Colonic mucosa (tissue), 4 donors: ENCODE data around the gene CCDC68. TPM values are rescaled to one million over a fixed set of nuclear protein-coding genes. Genes with fewer than 3 reads are reported as not detected.
A peak's percentile ranks its signal among the peaks of the same experiment; 100 is the strongest.

Experiments used
- DNase-seq: peaks from one replicate; pipeline ENCODE4 v3.0.0-alpha.2; 2020
- H3K27ac ChIP-seq: fragments of 200-600 bp; one replicate; pipeline ENCODE4 v1.8.0; 2021
- H3K27me3 ChIP-seq: fragments of 200-600 bp; one replicate; pipeline ENCODE4 v1.8.0; 2021
- H3K36me3 ChIP-seq: fragments of 200-600 bp; one replicate; pipeline ENCODE4 v1.8.0; 2021
- H3K4me1 ChIP-seq: fragments of 200-600 bp; one replicate; pipeline ENCODE4 v1.8.0; 2021; ENCODE audit warnings: mild to moderate bottlenecking
- H3K4me3 ChIP-seq: fragments of 200-600 bp; one replicate; pipeline ENCODE4 v1.8.0; 2021
- H3K9ac ChIP-seq, 2 donors: one replicate each; pipeline ENCODE4 v1.7.0; 2013; ENCODE audit warnings: control low read depth in 2 of 2, low read depth in 2 of 2, low read length in 2 of 2
- H3K9me3 ChIP-seq: fragments of 200-600 bp; one replicate; pipeline ENCODE4 v1.8.0; 2021
- CTCF ChIP-seq: fragments of 200-600 bp; IDR thresholded peaks from one replicate; pipeline ENCODE4 v1.8.0; 2022; ENCODE audit warnings: antibody characterized with exemption, mild to moderate bottlenecking
- intact Hi-C: fragments of 100-400 bp; cut with DNase I; formaldehyde crosslinking; loops from one replicate; pipeline ENCODE4 v1.14.1; 2022
- total RNA-seq, 2 donors: library from RNA; stranded (reverse); fragmentation: NEBNext Ultra II Directional in 1 of 2; extraction: Animal tissue kit (Norgen Biotek cat#: 25700) in 1 of 2; gene quantifications; one replicate each; pipeline ENCODE4 v1.2.1, GENCODE V29; 2021
- donor health status: healthy.
- donor health status: DM: no; HTN: no; CAD: no.
- donor health status: DM: no; HTN: no; CAD: no.

CCDC68 gene
- total RNA-seq, 2 donors from 2014 or later, result 22.3 to 46.8 TPM

GRCh38 chr18:54946149-54946581 is 13.1 kb downstream of the CCDC68 start:
- intact Hi-C loops, result no loop called here
- TF ChIP-seq CTCF, result no peak
- Histone ChIP-seq H3K36me3 (no peaks in the 10 kb centered on the region), H3K4me1 (peaks cover 10% of the 10 kb centered on the region), H3K4me3 (peak overlapping the region; percentile 8), H3K9me3 (no peaks in the 10 kb centered on the region), H3K27me3 (no peaks in the 10 kb centered on the region), H3K27ac (peak overlapping the region; percentile 60), H3K9ac (peak overlapping the region in 1 of 2 donors; percentile 55)
- DNase-seq, result peak; percentile 91

- no peak for DNase-seq
- intact Hi-C loops, result no loop called here
- H3K4me1 ChIP-seq, result peaks cover 10% of the 10 kb centered on the region
- no peak overlapping the region for H3K4me3 ChIP-seq
- no peaks in the 10 kb centered on the region for H3K36me3 ChIP-seq
- peak overlapping the region; percentile 60 for H3K27ac ChIP-seq
- no peak for TF ChIP-seq CTCF
- H3K27me3 ChIP-seq, result no peaks in the 10 kb centered on the region
- no peaks in the 10 kb centered on the region for H3K9me3 ChIP-seq
- peak overlapping the region in 1 of 2 donors; percentile 68 for H3K9ac ChIP-seq
These were observed 13.6 kb downstream of the CCDC68 start for GRCh38 chr18:54945576-54946125.

GRCh38 chr18:54942569-54942968 is 16.7 kb downstream of the CCDC68 start:
- Histone ChIP-seq H3K27me3 (no peaks in the 10 kb centered on the region), H3K4me1 (peaks cover 7% of the 10 kb centered on the region), H3K36me3 (no peaks in the 10 kb centered on the region), H3K9ac (no peak overlapping the region), H3K27ac (no peak overlapping the region), H3K4me3 (no peak overlapping the region), H3K9me3 (no peaks in the 10 kb centered on the region)
- intact Hi-C loops, result no loop called here
- no peak for TF ChIP-seq CTCF
- no peak for DNase-seq

- Histone ChIP-seq H3K27ac (no peak overlapping the region), H3K9ac (no peak overlapping the region), H3K4me3 (no peak overlapping the region), H3K36me3 (no peaks in the 10 kb centered on the region), H3K9me3 (no peaks in the 10 kb centered on the region), H3K4me1 (peaks cover 3% of the 10 kb centered on the region), H3K27me3 (no peaks in the 10 kb centered on the region)
- intact Hi-C loops, result no loop called here
- no peak for TF ChIP-seq CTCF
- no peak for DNase-seq
These were observed 17.1 kb downstream of the CCDC68 start for GRCh38 chr18:54942144-54942543.

- Histone ChIP-seq H3K27ac (no peak overlapping the region), H3K4me1 (no peaks in the 10 kb centered on the region), H3K9me3 (no peaks in the 10 kb centered on the region), H3K27me3 (no peaks in the 10 kb centered on the region), H3K4me3 (no peak overlapping the region), H3K9ac (no peak overlapping the region), H3K36me3 (no peaks in the 10 kb centered on the region)
- no peak for TF ChIP-seq CTCF
- no peak for DNase-seq
- intact Hi-C loops, result no loop called here
These were observed 19.8 kb downstream of the CCDC68 start for GRCh38 chr18:54939361-54939917.
